ENCODE data around the gene SLC43A2. TPM values are rescaled to one million over a fixed set of nuclear protein-coding genes. Genes with fewer than 3 reads are reported as not detected.

SLC43A2 gene
- total and polyA plus RNA-seq, 4 donors: 0.63 to 7.9 (median 4.7) TPM

DNA sequence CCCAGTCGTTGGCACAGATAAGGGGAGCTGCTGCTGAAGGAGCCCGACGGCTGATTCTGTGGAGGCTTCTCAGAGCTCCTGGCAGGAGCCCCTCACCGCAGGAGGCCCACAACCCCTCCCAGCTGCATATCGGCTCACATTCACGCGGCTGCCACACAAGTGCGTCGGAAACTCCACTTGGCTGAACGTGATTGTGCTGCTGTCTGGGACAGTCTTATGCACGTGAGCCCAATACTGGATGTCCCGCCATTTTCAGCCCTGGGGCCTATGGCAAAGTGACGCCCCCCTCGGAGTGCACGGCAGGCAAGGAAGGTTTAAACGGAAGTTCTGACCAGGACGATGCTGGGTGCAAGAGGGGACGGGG is 57.3 kb downstream of the SLC43A2 start:
- WGBS: 87% methylated on average over 18 of the region's 18 CpGs
- no peaks in the 10 kb centered on the region for H3K9me3 ChIP-seq (ENCODE audit: control insufficient read depth in 4 of 4, low read length in 3 of 4)
- no peaks in the 10 kb centered on the region for H3K27me3 ChIP-seq (ENCODE audit: control insufficient read depth in 4 of 4, insufficient read depth in 4 of 4, low read length in 3 of 4)
- H3K36me3 ChIP-seq (ENCODE audit: control insufficient read depth in 4 of 4, insufficient read depth in 3 of 4, low read depth in 1 of 4, low read length in 3 of 4): no peaks in the 10 kb centered on the region
- no peak overlapping the region for H3K4me3 ChIP-seq (ENCODE audit: low read depth in 1 of 3, low read length in 3 of 3)
- H3K4me1 ChIP-seq (ENCODE audit: control insufficient read depth in 4 of 4, insufficient read depth in 4 of 4, low read length in 3 of 4): peaks cover 1 to 12% (median 4%) of the 10 kb centered on the region in 4 donors
- no peak overlapping the region for H3K27ac ChIP-seq (ENCODE audit: low read depth in 1 of 2, low read length in 2 of 2)
- no peak for TF ChIP-seq HNF4A (conservative IDR thresholded peaks at IDR 0.05)
- TF ChIP-seq, protein P1, sequence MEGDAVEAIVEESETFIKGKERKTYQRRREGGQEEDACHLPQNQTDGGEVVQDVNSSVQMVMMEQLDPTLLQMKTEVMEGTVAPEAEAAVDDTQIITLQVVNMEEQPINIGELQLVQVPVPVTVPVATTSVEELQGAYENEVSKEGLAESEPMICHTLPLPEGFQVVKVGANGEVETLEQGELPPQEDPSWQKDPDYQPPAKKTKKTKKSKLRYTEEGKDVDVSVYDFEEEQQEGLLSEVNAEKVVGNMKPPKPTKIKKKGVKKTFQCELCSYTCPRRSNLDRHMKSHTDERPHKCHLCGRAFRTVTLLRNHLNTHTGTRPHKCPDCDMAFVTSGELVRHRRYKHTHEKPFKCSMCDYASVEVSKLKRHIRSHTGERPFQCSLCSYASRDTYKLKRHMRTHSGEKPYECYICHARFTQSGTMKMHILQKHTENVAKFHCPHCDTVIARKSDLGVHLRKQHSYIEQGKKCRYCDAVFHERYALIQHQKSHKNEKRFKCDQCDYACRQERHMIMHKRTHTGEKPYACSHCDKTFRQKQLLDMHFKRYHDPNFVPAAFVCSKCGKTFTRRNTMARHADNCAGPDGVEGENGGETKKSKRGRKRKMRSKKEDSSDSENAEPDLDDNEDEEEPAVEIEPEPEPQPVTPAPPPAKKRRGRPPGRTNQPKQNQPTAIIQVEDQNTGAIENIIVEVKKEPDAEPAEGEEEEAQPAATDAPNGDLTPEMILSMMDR (IDR thresholded peaks at IDR 0.05; ENCODE audit: low read depth, low read length, missing input control): no peak
- no peak overlapping the region for H3K9ac ChIP-seq (ENCODE audit: low read depth in 1 of 2, low read length in 2 of 2)
- no peak for DNase-seq (ENCODE audit: low spot score)

DNA sequence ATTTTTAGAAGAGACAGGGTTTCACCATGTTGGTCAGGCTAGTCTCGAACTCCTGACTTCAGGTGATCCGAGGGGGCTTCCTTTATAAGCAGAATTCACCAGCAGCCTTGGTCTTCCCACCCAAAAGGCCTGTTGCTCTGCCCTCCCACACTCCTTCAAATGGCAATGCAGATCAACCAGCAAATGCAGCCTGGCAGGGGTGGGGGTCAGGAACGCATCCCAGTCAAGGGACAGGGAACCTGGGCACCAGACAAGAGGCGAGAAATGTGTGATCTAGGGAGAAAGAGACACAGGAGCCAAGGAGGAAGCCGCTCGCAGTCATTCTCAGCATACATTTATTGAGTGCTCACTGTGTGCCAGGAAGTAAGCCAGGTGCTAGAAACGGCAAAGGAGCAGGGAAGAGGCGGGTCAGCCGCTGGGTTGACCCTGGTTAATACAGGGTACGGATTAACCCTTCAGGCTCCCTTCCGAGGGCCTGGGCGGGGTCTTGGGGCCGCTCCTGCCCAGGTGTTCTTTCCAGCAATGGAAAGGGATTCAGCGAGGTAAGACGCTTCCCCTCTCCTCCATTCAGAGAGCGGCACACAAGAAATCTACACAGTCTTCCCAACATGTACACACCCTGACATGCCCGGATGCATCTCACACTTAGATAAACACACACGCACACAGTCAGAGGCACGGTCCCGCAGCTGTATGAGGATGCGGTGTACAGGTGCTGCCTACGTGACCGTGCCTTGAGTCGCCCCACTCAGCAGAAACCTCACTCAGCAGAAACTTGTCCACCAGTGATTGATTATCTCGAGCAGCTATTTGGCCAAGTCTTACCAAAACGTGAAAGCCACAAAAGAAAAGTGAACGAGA is 59.5 kb downstream of the SLC43A2 start:
- WGBS: 64% methylated on average over 27 of the region's 27 CpGs
- TF ChIP-seq HNF4G (IDR thresholded peaks at IDR 0.05) (no peak), SP1 (IDR thresholded peaks at IDR 0.05) (no peak), EGR1 (IDR thresholded peaks at IDR 0.05; ENCODE audit: low read depth in 2 of 2) (no peak), RXRA (IDR thresholded peaks at IDR 0.05) (no peak), TAF1 (conservative IDR thresholded peaks at IDR 0.05) (no peak)
- TF ChIP-seq, protein P2, sequence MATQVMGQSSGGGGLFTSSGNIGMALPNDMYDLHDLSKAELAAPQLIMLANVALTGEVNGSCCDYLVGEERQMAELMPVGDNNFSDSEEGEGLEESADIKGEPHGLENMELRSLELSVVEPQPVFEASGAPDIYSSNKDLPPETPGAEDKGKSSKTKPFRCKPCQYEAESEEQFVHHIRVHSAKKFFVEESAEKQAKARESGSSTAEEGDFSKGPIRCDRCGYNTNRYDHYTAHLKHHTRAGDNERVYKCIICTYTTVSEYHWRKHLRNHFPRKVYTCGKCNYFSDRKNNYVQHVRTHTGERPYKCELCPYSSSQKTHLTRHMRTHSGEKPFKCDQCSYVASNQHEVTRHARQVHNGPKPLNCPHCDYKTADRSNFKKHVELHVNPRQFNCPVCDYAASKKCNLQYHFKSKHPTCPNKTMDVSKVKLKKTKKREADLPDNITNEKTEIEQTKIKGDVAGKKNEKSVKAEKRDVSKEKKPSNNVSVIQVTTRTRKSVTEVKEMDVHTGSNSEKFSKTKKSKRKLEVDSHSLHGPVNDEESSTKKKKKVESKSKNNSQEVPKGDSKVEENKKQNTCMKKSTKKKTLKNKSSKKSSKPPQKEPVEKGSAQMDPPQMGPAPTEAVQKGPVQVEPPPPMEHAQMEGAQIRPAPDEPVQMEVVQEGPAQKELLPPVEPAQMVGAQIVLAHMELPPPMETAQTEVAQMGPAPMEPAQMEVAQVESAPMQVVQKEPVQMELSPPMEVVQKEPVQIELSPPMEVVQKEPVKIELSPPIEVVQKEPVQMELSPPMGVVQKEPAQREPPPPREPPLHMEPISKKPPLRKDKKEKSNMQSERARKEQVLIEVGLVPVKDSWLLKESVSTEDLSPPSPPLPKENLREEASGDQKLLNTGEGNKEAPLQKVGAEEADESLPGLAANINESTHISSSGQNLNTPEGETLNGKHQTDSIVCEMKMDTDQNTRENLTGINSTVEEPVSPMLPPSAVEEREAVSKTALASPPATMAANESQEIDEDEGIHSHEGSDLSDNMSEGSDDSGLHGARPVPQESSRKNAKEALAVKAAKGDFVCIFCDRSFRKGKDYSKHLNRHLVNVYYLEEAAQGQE (IDR thresholded peaks at IDR 0.05): no peak
- TF ChIP-seq, protein P3, sequence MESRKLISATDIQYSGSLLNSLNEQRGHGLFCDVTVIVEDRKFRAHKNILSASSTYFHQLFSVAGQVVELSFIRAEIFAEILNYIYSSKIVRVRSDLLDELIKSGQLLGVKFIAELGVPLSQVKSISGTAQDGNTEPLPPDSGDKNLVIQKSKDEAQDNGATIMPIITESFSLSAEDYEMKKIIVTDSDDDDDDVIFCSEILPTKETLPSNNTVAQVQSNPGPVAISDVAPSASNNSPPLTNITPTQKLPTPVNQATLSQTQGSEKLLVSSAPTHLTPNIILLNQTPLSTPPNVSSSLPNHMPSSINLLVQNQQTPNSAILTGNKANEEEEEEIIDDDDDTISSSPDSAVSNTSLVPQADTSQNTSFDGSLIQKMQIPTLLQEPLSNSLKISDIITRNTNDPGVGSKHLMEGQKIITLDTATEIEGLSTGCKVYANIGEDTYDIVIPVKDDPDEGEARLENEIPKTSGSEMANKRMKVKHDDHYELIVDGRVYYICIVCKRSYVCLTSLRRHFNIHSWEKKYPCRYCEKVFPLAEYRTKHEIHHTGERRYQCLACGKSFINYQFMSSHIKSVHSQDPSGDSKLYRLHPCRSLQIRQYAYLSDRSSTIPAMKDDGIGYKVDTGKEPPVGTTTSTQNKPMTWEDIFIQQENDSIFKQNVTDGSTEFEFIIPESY (IDR thresholded peaks at IDR 0.05): no peak
- Histone ChIP-seq H3K36me3 (ENCODE audit: control insufficient read depth in 4 of 4, insufficient read depth in 3 of 4, low read depth in 1 of 4, low read length in 3 of 4) (no peaks in the 10 kb centered on the region), H3K27ac (ENCODE audit: low read depth in 1 of 2, low read length in 2 of 2) (no peak overlapping the region), H3K4me1 (ENCODE audit: control insufficient read depth in 4 of 4, insufficient read depth in 4 of 4, low read length in 3 of 4) (peaks cover 0 to 4% (median under 1%) of the 10 kb centered on the region in 4 donors), H3K9me3 (ENCODE audit: control insufficient read depth in 4 of 4, low read length in 3 of 4) (no peaks in the 10 kb centered on the region), H3K4me3 (ENCODE audit: low read depth in 1 of 3, low read length in 3 of 3) (no peak overlapping the region), H3K9ac (ENCODE audit: low read depth in 1 of 2, low read length in 2 of 2) (no peak overlapping the region), H3K27me3 (ENCODE audit: control insufficient read depth in 4 of 4, insufficient read depth in 4 of 4, low read length in 3 of 4) (no peaks in the 10 kb centered on the region)
- DNase-seq (ENCODE audit: low spot score): no peak

All from liver (tissue), 9 donors.